Measurements from ENCODE around the gene BIN1.

BIN1 gene

GRCh38 chr2:127085317-127085681 lies 21.7 kb downstream of the BIN1 start:
- TF ChIP-seq CTCF (conservative IDR thresholded peaks at IDR 0.05; ENCODE audit: low read depth): no peak
- H3K27ac ChIP-seq: peak overlapping the region; percentile 73
- ChIA-PET POLR2A (ENCODE audit: low non-redundant PET) (no interaction called here), CTCF (interaction anchor here (0.6 kb wide), 1 partner anchor 17 kb away, joined by 3 read pairs; no protein-coding TSS in a partner anchor)
- peak; percentile 38 for DNase-seq (ENCODE audit: low spot score)

- DNase-seq (ENCODE audit: low spot score): no peak
- TF ChIP-seq CTCF (conservative IDR thresholded peaks at IDR 0.05; ENCODE audit: low read depth): no peak
- CTCF ChIA-PET: interaction anchor here (0.6 kb wide), 1 partner anchor 591 kb away, joined by 3 read pairs; no protein-coding TSS in a partner anchor
- POLR2A ChIA-PET (ENCODE audit: low non-redundant PET): no interaction called here
- peak overlapping the region; percentile 73 for H3K27ac ChIP-seq
Measured at GRCh38 chr2:127084611-127085316, 22.2 kb downstream of the BIN1 start.

- ChIA-PET POLR2A (ENCODE audit: low non-redundant PET) (no interaction called here), CTCF (interaction anchor here (0.6 kb wide), 1 partner anchor 592 kb away, joined by 3 read pairs; no protein-coding TSS in a partner anchor)
- DNase-seq (ENCODE audit: low spot score): no peak
- H3K27ac ChIP-seq: peak overlapping the region; percentile 73
- TF ChIP-seq CTCF (conservative IDR thresholded peaks at IDR 0.05; ENCODE audit: low read depth): no peak
Measured at GRCh38 chr2:127083819-127084503, 23.0 kb downstream of the BIN1 start.

GRCh38 chr2:127082974-127083373 lies 24.0 kb downstream of the BIN1 start:
- no peak for DNase-seq (ENCODE audit: low spot score)
- POLR2A ChIA-PET (ENCODE audit: low non-redundant PET): no interaction called here
- no peak overlapping the region for H3K27ac ChIP-seq
- no peak for TF ChIP-seq CTCF (conservative IDR thresholded peaks at IDR 0.05; ENCODE audit: low read depth)
- CTCF ChIA-PET: no interaction called here

- ChIA-PET POLR2A (ENCODE audit: low non-redundant PET) (no interaction called here), CTCF (no interaction called here)
- no peak for DNase-seq (ENCODE audit: low spot score)
- H3K27ac ChIP-seq: no peak overlapping the region; the same call in 1 of the 2 replicates
- no peak for TF ChIP-seq CTCF (conservative IDR thresholded peaks at IDR 0.05; ENCODE audit: low read depth)
Measured at GRCh38 chr2:127081826-127082633, 24.9 kb downstream of the BIN1 start.
